OCI-LY7 (cell line): Measurements from ENCODE around the gene COPS7B. TPM values are rescaled to one million over a fixed set of nuclear protein-coding genes. Genes with fewer than 3 reads are reported as not detected.

Experiments used
- BruUV-seq: library from RNA; stranded (reverse); fragments of 400-500 nt; replicated peaks from 2 replicates; lab custom pipeline; 2021; lab: Mats Ljungman, UMichigan
- CTCF ChIA-PET: fragments of 300-600 bp; sonication (Branson Sonifier 250); formaldehyde crosslinking; loops from one replicate; lab custom pipeline; 2022; ENCODE audit warnings: antibody characterized with exemption; ENCODE audit not compliant: unreplicated experiment; lab: Charles Lee
- POLR2A ChIA-PET: fragments of 300-600 bp; sonication (Branson Sonifier 250); formaldehyde crosslinking; loops from one replicate; lab custom pipeline; 2022; ENCODE audit warnings: antibody characterized with exemption; lab: Charles Lee
- DNase-seq: peaks from one replicate; pipeline ENCODE4 v3.0.0-alpha.2; 2015; ENCODE audit warnings: low spot score
- H2AFZ ChIP-seq: fragments of 200-600 bp; sonication (generic), shearing (Covaris generic); 2 replicates; pipeline ENCODE4 v1.6.1; 2014; ENCODE audit warnings: mild to moderate bottlenecking, antibody characterized with exemption, low read length, moderate library complexity
- H3K27ac ChIP-seq: fragments of 200-600 bp; sonication (generic); 2 replicates; pipeline ENCODE4 v1.5.1; 2014; ENCODE audit warnings: mixed run types, low read depth, mild to moderate bottlenecking, moderate library complexity, low read length, inconsistent platforms; ENCODE audit not compliant: poor library complexity, severe bottlenecking
- H3K36me3 ChIP-seq: fragments of 200-600 bp; sonication (generic); 2 replicates; pipeline ENCODE4 v1.6.1; 2014; ENCODE audit warnings: mild to moderate bottlenecking, antibody characterized with exemption, low read length, moderate library complexity, mixed read lengths; ENCODE audit not compliant: insufficient read depth
- H3K4me1 ChIP-seq: fragments of 200-600 bp; sonication (generic); 2 replicates; pipeline ENCODE4 v1.5.1; 2014; ENCODE audit warnings: mild to moderate bottlenecking, low read length; ENCODE audit not compliant: insufficient read depth, poor library complexity, severe bottlenecking
- H3K4me2 ChIP-seq: fragments of 200-600 bp; sonication (generic); 2 replicates; pipeline ENCODE4 v1.6.1; 2014; ENCODE audit warnings: mild to moderate bottlenecking, low read length
- H3K4me3 ChIP-seq: fragments of 200-600 bp; sonication (generic); 2 replicates; pipeline ENCODE4 v1.5.1; 2014; ENCODE audit warnings: mild to moderate bottlenecking, low read depth, low read length; ENCODE audit not compliant: poor library complexity, severe bottlenecking
- H3K79me2 ChIP-seq: fragments of 200-600 bp; sonication (generic); 2 replicates; pipeline ENCODE4 v1.6.1; 2016; ENCODE audit warnings: low read depth, mild to moderate bottlenecking, low read length, moderate library complexity, mixed read lengths; ENCODE audit not compliant: insufficient read depth
- H3K9me2 ChIP-seq: fragments of 200-600 bp; sonication (generic); 2 replicates; pipeline ENCODE4 v1.6.1; 2016; ENCODE audit warnings: mild to moderate bottlenecking, low read length, mixed read lengths; ENCODE audit not compliant: insufficient read depth
- H3K9me3 ChIP-seq: fragments of 200-600 bp; sonication (generic); 2 replicates; pipeline ENCODE4 v1.6.1; 2014; ENCODE audit warnings: mild to moderate bottlenecking, mixed run types, low read length, mixed read lengths
- H4K20me1 ChIP-seq: fragments of 200-600 bp; sonication (generic); 2 replicates; pipeline ENCODE4 v1.6.1; 2014; ENCODE audit warnings: mild to moderate bottlenecking, antibody characterized with exemption, low read length, moderate library complexity, mixed read lengths; ENCODE audit not compliant: insufficient read depth
- EZH2phosphoT487 ChIP-seq: fragments of 200-600 bp; sonication (generic); IDR thresholded peaks from 2 replicates; pipeline ENCODE4 v1.6.1; 2018; ENCODE audit warnings: low read depth, borderline replicate concordance, mild to moderate bottlenecking, mixed run types, antibody characterized with exemption, low read length, moderate library complexity, mixed read lengths
- intact Hi-C: fragments of 100-400 bp; cut with micrococcal nuclease; formaldehyde crosslinking; loops from one replicate; pipeline ENCODE4 v1.10.0; 2022; ENCODE audit not compliant: unreplicated experiment
- total RNA-seq, 2 experiments: library from RNA; depleted of rRNA in 1 of 2; stranded (reverse); fragments of >200 nt in 1 of 2; shearing (Covaris generic) in 1 of 2; gene quantifications; 2 replicates each; pipeline ENCODE4 v1.2.3, GENCODE V29; 2014 to 2022
- TF ChIP-seq, protein P1 (sequence below): fragments of 200-600 bp; sonication (generic); conservative IDR thresholded peaks from 2 replicates; pipeline ENCODE4 v1.5.1; 2014; ENCODE audit warnings: mild to moderate bottlenecking, antibody characterized with exemption, low read length, moderate library complexity, mixed read lengths

Gene COPS7B
- total RNA-seq, 2 experiments from 2014 or later: 50.6 to 76.6 TPM

- H3K27ac ChIP-seq: no peak overlapping the region
- no peak for TF ChIP-seq EZH2phosphoT487
- TF ChIP-seq, protein P1, sequence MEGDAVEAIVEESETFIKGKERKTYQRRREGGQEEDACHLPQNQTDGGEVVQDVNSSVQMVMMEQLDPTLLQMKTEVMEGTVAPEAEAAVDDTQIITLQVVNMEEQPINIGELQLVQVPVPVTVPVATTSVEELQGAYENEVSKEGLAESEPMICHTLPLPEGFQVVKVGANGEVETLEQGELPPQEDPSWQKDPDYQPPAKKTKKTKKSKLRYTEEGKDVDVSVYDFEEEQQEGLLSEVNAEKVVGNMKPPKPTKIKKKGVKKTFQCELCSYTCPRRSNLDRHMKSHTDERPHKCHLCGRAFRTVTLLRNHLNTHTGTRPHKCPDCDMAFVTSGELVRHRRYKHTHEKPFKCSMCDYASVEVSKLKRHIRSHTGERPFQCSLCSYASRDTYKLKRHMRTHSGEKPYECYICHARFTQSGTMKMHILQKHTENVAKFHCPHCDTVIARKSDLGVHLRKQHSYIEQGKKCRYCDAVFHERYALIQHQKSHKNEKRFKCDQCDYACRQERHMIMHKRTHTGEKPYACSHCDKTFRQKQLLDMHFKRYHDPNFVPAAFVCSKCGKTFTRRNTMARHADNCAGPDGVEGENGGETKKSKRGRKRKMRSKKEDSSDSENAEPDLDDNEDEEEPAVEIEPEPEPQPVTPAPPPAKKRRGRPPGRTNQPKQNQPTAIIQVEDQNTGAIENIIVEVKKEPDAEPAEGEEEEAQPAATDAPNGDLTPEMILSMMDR: no peak
- H3K9me2 ChIP-seq: no peaks in the 10 kb centered on the region
- H3K36me3 ChIP-seq: peaks cover 9% of the 10 kb centered on the region; the same call in 1 of the 2 replicates
- no peaks in the 10 kb centered on the region for H3K9me3 ChIP-seq
- H4K20me1 ChIP-seq: no peaks in the 10 kb centered on the region
- ChIA-PET POLR2A (no interaction called here), CTCF (no interaction called here)
- no peaks in the 10 kb centered on the region for H3K79me2 ChIP-seq
- BruUV-seq: no TSS peak
- no peak for DNase-seq
- no peak overlapping the region for H2AFZ ChIP-seq
- intact Hi-C loops: no loop called here
- no peak overlapping the region for H3K4me2 ChIP-seq
- H3K4me1 ChIP-seq: no peaks in the 10 kb centered on the region
- H3K4me3 ChIP-seq: no peak overlapping the region
Measured at GRCh38 chr2:231816327-231817026, 30.2 kb downstream of the COPS7B start.

DNA sequence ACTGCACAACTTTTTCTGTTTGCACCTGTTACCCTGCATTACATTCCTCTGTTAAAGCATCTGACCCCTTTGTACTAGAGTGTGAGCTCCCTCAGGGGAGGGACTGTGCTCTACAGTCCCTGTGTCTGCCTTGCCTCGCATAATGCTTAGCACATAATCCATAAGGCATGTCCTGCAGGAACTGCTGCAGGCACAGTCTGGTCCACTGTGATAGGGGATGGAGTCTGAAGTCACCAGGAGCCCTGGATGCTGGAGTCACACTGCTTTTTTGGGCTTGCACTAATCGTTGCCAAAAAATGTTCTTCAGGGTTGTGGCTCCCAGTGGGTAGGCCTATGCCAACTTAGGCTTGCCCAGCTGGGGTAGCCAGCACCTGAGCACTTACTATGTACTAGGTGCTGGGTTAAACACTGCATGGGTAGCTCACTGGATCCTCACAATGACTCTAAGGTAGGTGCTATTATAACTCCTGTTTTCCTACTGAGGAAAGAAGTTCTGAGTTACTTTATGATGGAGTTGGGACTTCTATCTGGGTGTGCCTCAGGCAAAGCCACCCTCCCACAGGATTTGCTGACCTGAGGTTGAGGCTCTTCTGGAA, 33.3 kb downstream of the COPS7B start:
- no peak overlapping the region for H3K27ac ChIP-seq
- TF ChIP-seq EZH2phosphoT487: no peak
- TF ChIP-seq, protein P1: no peak
- H3K4me1 ChIP-seq: no peaks in the 10 kb centered on the region
- H3K4me3 ChIP-seq: no peak overlapping the region
- H3K36me3 ChIP-seq: no peaks in the 10 kb centered on the region
- H3K4me2 ChIP-seq: no peak overlapping the region
- ChIA-PET CTCF (no interaction called here), POLR2A (interaction anchor here (0.5 kb wide), 1 partner anchor 25 kb away, joined by 3 read pairs; no protein-coding TSS in a partner anchor)
- intact Hi-C loops: no loop called here
- H3K79me2 ChIP-seq: no peaks in the 10 kb centered on the region
- no peak for DNase-seq
- H3K9me3 ChIP-seq: peaks cover 5% of the 10 kb centered on the region; the same call in 1 of the 2 replicates
- H3K9me2 ChIP-seq: no peaks in the 10 kb centered on the region
- H2AFZ ChIP-seq: no peak overlapping the region
- BruUV-seq: no TSS peak
- no peaks in the 10 kb centered on the region for H4K20me1 ChIP-seq

GRCh38 chr2:231820786-231821303, 34.6 kb downstream of the COPS7B start:
- Histone ChIP-seq H3K79me2 (no peaks in the 10 kb centered on the region), H3K4me3 (no peak overlapping the region), H3K4me1 (no peaks in the 10 kb centered on the region), H4K20me1 (no peaks in the 10 kb centered on the region), H3K9me2 (no peaks in the 10 kb centered on the region), H3K27ac (no peak overlapping the region), H2AFZ (no peak overlapping the region), H3K36me3 (no peaks in the 10 kb centered on the region), H3K9me3 (peaks cover 5% of the 10 kb centered on the region; the same call in 1 of the 2 replicates), H3K4me2 (no peak overlapping the region)
- intact Hi-C loops: no loop called here
- POLR2A ChIA-PET: no interaction called here
- BruUV-seq: no TSS peak
- no peak for TF ChIP-seq EZH2phosphoT487
- TF ChIP-seq, protein P1: no peak
- CTCF ChIA-PET: no interaction called here
- DNase-seq: no peak
